ENCODE data around the gene SH2D5.

- TF ChIP-seq, protein P1, sequence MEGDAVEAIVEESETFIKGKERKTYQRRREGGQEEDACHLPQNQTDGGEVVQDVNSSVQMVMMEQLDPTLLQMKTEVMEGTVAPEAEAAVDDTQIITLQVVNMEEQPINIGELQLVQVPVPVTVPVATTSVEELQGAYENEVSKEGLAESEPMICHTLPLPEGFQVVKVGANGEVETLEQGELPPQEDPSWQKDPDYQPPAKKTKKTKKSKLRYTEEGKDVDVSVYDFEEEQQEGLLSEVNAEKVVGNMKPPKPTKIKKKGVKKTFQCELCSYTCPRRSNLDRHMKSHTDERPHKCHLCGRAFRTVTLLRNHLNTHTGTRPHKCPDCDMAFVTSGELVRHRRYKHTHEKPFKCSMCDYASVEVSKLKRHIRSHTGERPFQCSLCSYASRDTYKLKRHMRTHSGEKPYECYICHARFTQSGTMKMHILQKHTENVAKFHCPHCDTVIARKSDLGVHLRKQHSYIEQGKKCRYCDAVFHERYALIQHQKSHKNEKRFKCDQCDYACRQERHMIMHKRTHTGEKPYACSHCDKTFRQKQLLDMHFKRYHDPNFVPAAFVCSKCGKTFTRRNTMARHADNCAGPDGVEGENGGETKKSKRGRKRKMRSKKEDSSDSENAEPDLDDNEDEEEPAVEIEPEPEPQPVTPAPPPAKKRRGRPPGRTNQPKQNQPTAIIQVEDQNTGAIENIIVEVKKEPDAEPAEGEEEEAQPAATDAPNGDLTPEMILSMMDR (IDR thresholded peaks at IDR 0.05) = no peak
- TF ChIP-seq POLR2A (IDR thresholded peaks at IDR 0.05) (no peak), POLR2AphosphoS5 (IDR thresholded peaks at IDR 0.05) (no peak)
Measured at GRCh38 chr1:20680269-20680668, 52.2 kb downstream of the SH2D5 start.

Measured in prostate gland (tissue), 2 donors.